SKM-1 treated with dmso at 0.1 percent for 144 hours (cell line): ENCODE data around the gene OPA3.

ENCODE experiments used
- DNase-seq: peaks from one replicate; lab custom pipeline; 2025; ENCODE audit not compliant: unreplicated experiment; lab: John Stamatoyannopoulos, UW

The OPA3 gene

GRCh38 chr19:45484273-45484945 lies 100.2 kb downstream of the OPA3 start:
- DNase-seq: no peak

- DNase-seq: no peak
Measured at GRCh38 chr19:45483033-45483432, 101.6 kb downstream of the OPA3 start.

GRCh38 chr19:45478454-45479238 lies 106.0 kb downstream of the OPA3 start:
- peak; percentile 80 for DNase-seq

- DNase-seq: no peak
Measured at GRCh38 chr19:45477713-45478453, 106.7 kb downstream of the OPA3 start.
